Measurements from ENCODE around the gene TMEM30A. TPM values are rescaled to one million over a fixed set of nuclear protein-coding genes. Genes with fewer than 3 reads are reported as not detected.

The TMEM30A gene
- total RNA-seq, 1 experiment from 2014 or later = 65.2 TPM

- no peaks in the 10 kb centered on the region for H3K9me3 Mint-ChIP-seq
- Histone ChIP-seq H3K23me2 (ENCODE audit: insufficient read length, low read depth, low read length, poor library complexity, severe bottlenecking) (no peaks in the 10 kb centered on the region), H3T11ph (ENCODE audit: low read length) (no peak overlapping the region), H2BK12ac (ENCODE audit: insufficient read length, low read depth, low read length) (no peak overlapping the region), H3K9ac (ENCODE audit: extremely low read depth, insufficient read length, low read length) (no peak overlapping the region), H3K27ac (ENCODE audit: insufficient read length, low read depth, low read length) (no peak overlapping the region), H2AFZ (ENCODE audit: low read length) (no peak overlapping the region), H3K27me3 (ENCODE audit: insufficient read depth, low read length) (no peaks in the 10 kb centered on the region), H3K14ac (ENCODE audit: insufficient read depth, low read length) (no peak overlapping the region), H4K20me1 (ENCODE audit: control insufficient read depth, insufficient read depth, insufficient read length) (no peaks in the 10 kb centered on the region), H4K8ac (replicated peaks; ENCODE audit: insufficient read length, low read depth, low read length) (no peak overlapping the region), H2BK5ac (ENCODE audit: insufficient read length, low read length) (no peak overlapping the region), H4K91ac (ENCODE audit: insufficient read length, low read depth, low read length) (no peak overlapping the region), H4K5ac (ENCODE audit: insufficient read length, low read depth, low read length) (no peak overlapping the region), H3K56ac (ENCODE audit: insufficient read length, low read depth, low read length) (no peak overlapping the region), H2BK20ac (ENCODE audit: low read depth, low read length, poor library complexity, severe bottlenecking) (no peak overlapping the region), H2BK15ac (ENCODE audit: low read depth, low read length) (no peak overlapping the region), H3K4me2 (ENCODE audit: insufficient read depth, insufficient read length, low read length) (no peak overlapping the region), H2AK5ac (ENCODE audit: insufficient read length, low read length) (no peak overlapping the region), H3K79me1 (ENCODE audit: insufficient read depth, low read depth, low read length, poor library complexity, severe bottlenecking) (no peaks in the 10 kb centered on the region), H3K4ac (ENCODE audit: low read depth, low read length) (no peak overlapping the region), H3K23ac (ENCODE audit: insufficient read length, low read depth, low read length) (no peak overlapping the region), H3K9me3 (ENCODE audit: control insufficient read depth, low read depth, low read length) (no peaks in the 10 kb centered on the region), H3K18ac (ENCODE audit: insufficient read length, low read depth, low read length) (no peak overlapping the region), H3K79me2 (ENCODE audit: insufficient read depth, low read length) (no peaks in the 10 kb centered on the region), H3K4me1 (ENCODE audit: insufficient read depth, low read length) (peaks cover 8% of the 10 kb centered on the region; the same call in 1 of the 2 replicates), H2BK120ac (ENCODE audit: low read depth, low read length, poor library complexity, severe bottlenecking) (no peak overlapping the region)
- H3K4me3 Mint-ChIP-seq = no peak overlapping the region
- no peak overlapping the region for H3K27ac Mint-ChIP-seq
- peaks cover 29 to 41% of the 10 kb centered on the region in 2 experiments for H3K4me1 Mint-ChIP-seq
- DNase-seq = no peak
- WGBS (ENCODE audit: extremely low coverage, insufficient read length, low lambda C conversion rate) = no CpG with 5 or more reads among the region's 3 CpGs
- no peaks in the 10 kb centered on the region for H3K27me3 Mint-ChIP-seq (ENCODE audit: low read depth)
- TF ChIP-seq, protein P1, sequence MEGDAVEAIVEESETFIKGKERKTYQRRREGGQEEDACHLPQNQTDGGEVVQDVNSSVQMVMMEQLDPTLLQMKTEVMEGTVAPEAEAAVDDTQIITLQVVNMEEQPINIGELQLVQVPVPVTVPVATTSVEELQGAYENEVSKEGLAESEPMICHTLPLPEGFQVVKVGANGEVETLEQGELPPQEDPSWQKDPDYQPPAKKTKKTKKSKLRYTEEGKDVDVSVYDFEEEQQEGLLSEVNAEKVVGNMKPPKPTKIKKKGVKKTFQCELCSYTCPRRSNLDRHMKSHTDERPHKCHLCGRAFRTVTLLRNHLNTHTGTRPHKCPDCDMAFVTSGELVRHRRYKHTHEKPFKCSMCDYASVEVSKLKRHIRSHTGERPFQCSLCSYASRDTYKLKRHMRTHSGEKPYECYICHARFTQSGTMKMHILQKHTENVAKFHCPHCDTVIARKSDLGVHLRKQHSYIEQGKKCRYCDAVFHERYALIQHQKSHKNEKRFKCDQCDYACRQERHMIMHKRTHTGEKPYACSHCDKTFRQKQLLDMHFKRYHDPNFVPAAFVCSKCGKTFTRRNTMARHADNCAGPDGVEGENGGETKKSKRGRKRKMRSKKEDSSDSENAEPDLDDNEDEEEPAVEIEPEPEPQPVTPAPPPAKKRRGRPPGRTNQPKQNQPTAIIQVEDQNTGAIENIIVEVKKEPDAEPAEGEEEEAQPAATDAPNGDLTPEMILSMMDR (conservative IDR thresholded peaks at IDR 0.05) = no peak
- H3K36me3 Mint-ChIP-seq (ENCODE audit: insufficient read depth in 1 of 3, low read depth in 3 of 3) = peaks cover 11 to 17% (median 16%) of the 10 kb centered on the region in 3 experiments; a peak in 6 of 7 replicates
These were observed 50.3 kb downstream of the TMEM30A start for GRCh38 chr6:75234126-75234865.
